ENCODE data around the gene CIAO1.

- no peak for TF ChIP-seq POLR2AphosphoS5 (IDR thresholded peaks at IDR 0.05)
- no peak for TF ChIP-seq CTCF (IDR thresholded peaks at IDR 0.05)
Observed at GRCh38 chr2:96249654-96250053, 16.4 kb upstream of the CIAO1 start.

Measured in prostate gland (tissue), 2 donors.